DMS 273 (cell line): Measurements from ENCODE around the gene SGF29.
"Not testable (repeated sequence)": the region's sequence is repeated elsewhere in the genome, so short reads cannot be mapped to it uniquely, and the experiment has no call there.

Experiments used
- DNase-seq: peaks from one replicate; lab custom pipeline; 2025; ENCODE audit not compliant: unreplicated experiment; lab: John Stamatoyannopoulos, UW

SGF29 gene

GRCh38 chr16:28553776-28554633 is at the start of gene SGF29:
SGF29 (plus strand) TSS chr16:28553920; CDS start chr16:28581070, 27,150 bp downstream.
- peak; percentile 97 for DNase-seq

- DNase-seq: peak; percentile 67
These were observed 48.9 kb upstream of the SGF29 start for GRCh38 chr16:28504707-28505404.

- DNase-seq: no peak
These were observed 48.1 kb upstream of the SGF29 start for GRCh38 chr16:28505489-28506137.

GRCh38 chr16:28511031-28511430 is 42.7 kb upstream of the SGF29 start:
- no peak for DNase-seq

- DNase-seq: no peak
These were observed 41.6 kb upstream of the SGF29 start for GRCh38 chr16:28511801-28512789.

GRCh38 chr16:28513484-28514181 is 40.1 kb upstream of the SGF29 start:
- no peak for DNase-seq

GRCh38 chr16:28514246-28514645 is 39.5 kb upstream of the SGF29 start:
- DNase-seq: no peak

GRCh38 chr16:28520672-28521071 is 33.0 kb upstream of the SGF29 start:
- no peak for DNase-seq

- no peak for DNase-seq
These were observed 32.3 kb upstream of the SGF29 start for GRCh38 chr16:28521436-28521835.

GRCh38 chr16:28522792-28523191 is 30.9 kb upstream of the SGF29 start:
- no peak for DNase-seq

GRCh38 chr16:28524681-28525171 is 29.0 kb upstream of the SGF29 start:
- peak; percentile 26 for DNase-seq

- no peak for DNase-seq
These were observed 27.3 kb upstream of the SGF29 start for GRCh38 chr16:28526201-28527099.

GRCh38 chr16:28527100-28527785 is 26.5 kb upstream of the SGF29 start:
- not testable (repeated sequence) for DNase-seq

GRCh38 chr16:28527985-28528384 is 25.7 kb upstream of the SGF29 start:
- no peak for DNase-seq

GRCh38 chr16:28528463-28528867 is 25.3 kb upstream of the SGF29 start:
- no peak for DNase-seq

- DNase-seq: no peak
These were observed 24.6 kb upstream of the SGF29 start for GRCh38 chr16:28529124-28529523.

GRCh38 chr16:28531777-28532744 is 21.7 kb upstream of the SGF29 start:
- DNase-seq: peak; percentile 21
